CD4-positive, alpha-beta T cell treated with Interferon gamma for 1 hour (primary cell): Measurements from ENCODE around the gene AZU1.

Experiments
- DNase-seq: peaks from one replicate; pipeline ENCODE4 v3.0.0-alpha.2; 2020

The AZU1 gene

DNA sequence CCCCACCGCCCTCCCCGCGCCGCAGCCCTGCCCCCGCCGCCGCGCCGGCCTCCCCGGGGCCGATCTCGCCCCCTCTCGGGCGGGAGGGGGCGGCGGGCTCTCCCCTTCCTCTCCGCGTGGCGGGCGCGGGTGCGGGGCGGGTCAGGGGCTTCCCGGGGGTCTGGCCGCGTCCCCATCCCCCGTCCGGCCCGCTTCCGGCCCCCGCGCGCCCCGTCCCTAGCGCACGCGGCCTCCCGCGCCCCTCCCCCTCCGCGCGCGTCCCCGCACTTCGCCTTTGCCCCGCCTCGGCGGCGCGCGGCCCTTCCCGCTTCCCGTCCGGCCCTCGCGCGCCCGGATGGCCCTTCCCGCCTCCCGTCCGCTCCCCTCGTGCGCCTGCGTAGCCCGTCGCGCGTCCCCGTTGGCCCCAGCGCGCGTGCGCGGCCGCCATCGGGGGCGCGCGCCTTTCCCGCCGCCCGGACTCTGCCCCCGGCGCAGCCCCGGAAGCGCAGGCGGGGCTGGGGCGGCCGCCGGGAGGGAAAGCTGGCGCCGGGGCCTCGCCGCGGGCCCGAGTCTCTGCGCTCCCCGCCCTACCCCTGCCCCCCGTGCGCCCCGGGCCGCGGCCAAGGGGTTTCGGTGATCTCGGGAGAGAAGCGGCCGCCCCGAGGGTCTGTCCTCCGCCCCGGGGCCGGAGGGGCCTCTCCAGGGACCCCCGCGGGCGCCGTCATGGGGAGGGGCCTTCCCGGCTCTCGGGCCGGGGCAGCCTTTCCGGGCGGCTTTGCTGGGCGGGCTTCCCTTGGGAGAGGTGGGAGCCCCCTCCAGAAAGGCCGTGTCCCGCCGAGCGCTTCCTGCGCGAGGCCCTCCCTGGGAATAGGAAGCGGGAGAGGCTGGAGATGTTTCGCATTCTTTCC is 29.9 kb upstream of the AZU1 start:
- peak; percentile 89 for DNase-seq

DNA sequence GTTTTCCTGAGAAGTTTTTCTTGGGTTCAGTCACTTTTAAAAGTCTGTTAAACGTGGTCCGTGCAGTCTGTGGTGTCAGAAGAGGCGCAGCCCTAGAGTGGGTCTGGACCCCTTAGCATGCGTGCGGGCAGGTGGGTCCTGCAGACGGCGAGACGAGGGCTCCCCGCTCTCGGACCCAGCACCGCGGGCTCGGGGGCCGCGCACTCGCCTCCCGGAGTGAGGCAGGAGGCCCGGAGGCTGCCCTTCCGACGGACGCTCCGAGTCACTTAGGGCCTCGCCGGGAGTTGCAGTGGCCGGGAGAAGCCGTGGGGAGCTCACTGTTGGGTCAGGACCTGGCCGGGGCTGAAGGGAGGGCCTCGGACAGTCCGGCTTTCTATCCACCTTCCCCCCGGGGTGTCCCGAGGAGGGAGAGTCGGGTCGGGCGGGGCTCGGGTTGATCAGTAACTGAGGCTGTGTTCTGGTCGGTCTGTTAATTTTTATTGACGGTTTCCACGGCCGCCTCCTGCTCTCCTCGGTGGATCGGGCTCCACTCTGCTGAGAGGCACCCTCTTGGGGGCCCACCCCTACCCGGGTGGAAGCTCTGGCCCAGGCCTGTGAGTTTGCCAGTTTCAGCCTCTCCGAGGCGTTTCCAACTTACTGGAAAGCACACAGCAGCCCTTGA is 29.1 kb upstream of the AZU1 start:
- DNase-seq = no peak

DNA sequence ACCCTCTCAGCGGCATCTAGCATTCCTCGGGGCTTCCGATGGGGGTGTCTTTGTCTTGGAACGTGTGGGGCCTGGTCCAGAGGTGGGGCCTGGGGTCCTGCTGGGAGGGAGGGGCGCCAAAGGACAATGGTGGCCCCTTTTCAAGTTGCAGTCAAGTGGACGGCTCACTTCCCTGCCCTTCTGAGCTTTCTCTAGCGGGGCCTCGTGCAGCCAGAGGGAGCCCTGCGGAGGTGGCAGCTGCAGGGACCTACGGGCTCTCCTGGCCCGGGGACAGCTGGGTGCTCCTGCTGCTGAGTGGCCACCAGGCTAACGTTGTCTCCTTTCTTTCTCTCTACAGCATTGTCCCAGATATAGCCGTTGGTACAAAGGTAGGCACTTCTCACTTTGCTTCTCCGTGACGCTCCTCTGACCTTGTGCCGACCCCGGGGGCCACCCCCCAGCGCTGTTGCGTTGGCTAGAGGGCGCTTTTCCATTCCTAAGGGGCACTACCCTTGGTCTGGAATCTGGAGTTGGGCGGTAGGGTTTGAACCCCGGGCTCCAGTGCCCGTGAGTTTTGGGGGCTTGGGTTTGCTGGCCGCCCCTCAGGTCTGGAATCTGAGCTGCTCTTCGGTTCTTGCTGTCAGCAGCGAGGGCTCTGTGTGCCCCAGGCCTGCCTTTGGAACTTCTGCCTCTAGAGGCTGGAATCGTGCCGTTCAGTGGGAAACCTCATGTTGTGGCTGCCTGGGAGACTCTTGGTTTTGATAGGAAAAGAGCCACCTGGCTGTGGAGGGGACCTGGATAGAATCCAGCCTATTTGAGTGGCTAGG is 28.4 kb upstream of the AZU1 start:
- DNase-seq = no peak

DNA sequence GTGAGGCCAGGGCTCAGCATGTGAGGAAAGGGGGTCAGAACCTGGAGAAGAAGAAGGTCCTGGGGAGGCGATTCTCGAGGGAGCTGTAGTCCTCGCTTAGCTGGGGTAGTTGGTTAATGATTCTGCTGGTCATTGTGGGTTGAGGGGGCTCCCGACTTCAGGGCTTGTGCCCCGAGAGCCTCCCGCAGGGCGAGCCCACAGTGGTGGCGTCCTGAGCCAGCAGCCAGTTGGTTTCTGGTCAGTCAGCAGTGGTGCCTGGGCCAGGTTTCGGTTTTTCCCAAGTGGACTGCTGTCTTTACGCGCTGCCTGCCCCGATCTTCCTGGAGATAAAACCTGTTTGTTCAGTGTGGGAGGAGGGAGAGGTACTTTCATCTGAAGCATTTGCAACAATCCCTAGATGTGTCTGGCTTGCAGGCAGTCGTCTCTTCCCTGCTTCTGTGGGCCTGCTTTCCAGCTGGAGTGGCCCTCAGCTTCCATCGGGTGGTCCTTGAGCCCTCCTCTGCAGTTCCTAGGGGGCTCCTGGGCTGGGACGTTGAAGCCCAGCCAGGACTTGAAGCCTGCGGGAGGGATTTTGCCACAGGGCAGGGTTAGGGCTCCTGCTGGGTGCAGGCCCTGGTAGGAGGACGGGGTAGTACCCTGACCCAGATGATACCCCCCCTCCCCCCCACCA is 27.1 kb upstream of the AZU1 start:
- DNase-seq = no peak

DNA sequence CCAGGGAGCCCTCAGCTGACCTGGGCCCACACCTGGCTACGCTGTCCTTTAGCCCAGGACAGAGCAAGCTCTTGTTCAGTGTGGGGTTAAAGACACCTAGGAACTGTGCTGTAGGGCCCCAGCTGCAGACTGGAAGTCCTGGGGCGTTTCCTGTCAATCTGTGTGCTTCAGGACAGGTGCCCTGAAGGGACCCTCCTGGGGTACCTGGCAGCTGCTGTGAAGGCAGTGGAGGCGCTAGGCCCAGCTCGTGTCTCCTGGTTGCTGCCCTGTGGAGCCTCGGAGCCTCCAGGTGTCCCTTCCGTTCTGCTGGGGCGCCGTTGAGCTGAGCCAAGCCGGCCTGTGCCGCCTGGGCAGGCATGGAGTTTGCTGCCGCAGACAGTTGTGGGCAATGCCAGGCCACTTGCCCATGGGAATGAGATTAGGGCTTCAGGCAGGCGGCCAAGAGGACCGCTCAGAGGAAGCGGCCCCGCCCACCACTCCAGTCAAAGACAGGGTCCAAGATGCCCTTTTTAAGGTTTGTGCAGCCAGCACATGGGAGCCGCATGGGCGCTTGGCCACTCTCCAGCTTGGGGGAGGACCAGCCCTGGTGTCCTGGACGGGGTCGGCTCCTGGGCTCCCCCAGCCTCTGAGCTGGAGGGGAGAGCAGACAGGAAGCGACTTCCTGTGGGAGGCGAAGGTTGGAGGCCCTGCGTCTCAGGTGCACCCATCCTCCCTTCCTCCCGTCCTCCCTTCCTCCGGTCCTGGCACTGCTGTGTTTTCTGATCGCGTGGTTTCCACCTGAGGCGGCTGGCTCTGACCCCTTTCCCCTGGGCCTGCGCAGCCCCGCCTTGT is 26.4 kb upstream of the AZU1 start:
- no peak for DNase-seq

DNA sequence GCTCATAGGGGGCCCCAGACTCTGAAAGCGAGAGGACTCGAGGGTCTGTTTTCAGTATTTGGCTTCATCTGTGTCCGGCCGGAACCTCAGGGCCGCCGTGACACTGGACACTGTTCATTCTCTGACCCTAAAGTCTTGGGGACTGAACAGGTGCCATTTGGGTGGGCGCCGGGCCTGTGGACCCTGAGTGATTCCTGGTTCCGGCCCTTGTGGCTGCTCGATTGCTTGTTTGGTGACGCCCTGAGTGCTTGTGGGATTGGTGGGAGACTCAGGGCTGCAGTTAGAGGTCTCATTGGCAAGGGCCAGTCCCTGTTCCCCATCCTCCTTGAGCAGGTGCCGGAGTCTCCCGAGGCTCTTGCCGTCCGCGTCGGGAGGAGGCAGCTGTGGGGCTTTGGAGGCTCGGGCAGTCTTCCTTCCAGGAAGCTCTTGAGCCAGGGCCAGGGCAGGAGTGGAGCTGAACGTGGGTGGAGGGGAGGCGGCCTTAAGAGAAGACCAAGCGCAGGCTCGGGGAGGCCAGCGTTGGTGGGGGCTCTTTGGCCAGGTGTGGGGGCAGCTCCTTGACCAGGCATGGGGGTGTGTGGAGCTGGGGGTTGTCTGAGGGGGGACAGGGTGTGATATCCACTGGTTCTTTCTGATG is 25.7 kb upstream of the AZU1 start:
- DNase-seq = no peak

DNA sequence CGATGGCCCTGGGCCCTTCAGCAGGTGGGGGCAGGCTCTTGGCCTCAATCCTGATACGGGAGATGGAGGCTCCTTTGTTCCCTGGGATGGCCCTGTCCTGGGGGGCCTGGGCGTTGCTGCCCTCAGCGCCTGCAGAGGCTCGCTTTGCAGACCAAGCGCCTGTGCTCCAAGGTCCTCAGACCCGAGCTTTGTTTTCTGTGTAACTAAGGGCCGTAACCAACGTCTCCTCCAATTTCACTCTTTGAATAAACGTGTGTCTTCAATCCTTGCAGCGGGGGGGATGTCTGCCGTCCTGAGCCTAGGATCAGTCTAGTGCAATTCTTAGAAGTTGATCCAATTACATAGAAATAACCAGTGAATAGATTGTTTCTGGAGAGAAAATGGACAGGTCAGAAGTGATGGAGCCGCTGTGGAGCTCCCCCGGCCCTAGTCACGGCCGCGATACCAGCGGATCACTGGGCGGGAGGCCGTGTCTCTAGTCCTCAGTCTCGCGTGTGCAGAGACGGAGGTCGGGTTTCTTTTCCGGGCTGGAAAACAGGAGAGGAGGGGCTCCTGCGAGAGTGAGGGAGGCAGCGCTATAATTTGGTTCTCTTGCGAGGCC is 25.0 kb upstream of the AZU1 start:
- no peak for DNase-seq

DNA sequence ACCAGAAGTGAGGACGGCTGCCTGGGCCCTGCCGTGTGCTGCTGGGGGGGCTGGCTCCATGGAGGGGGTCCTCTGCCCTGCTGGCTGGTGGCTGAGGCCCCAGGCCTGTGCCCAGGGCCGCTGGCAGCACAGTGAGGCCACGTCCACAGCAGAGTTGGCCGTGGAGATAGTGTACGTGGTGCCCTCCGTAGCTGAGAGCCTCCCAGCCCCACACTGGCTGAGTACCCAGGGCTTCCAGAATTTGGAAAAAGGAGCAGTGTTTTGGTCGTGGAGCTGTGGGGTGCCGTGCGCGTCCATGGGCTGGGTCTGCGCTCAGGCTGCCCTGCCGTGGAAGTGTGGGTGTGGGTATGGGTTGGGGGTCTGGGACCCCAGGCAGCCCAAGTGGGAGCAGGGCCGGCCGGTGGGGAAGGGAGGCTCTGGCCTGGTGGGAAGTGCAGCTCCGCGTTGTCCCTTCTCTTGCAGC is 24.5 kb upstream of the AZU1 start:
- no peak for DNase-seq

DNA sequence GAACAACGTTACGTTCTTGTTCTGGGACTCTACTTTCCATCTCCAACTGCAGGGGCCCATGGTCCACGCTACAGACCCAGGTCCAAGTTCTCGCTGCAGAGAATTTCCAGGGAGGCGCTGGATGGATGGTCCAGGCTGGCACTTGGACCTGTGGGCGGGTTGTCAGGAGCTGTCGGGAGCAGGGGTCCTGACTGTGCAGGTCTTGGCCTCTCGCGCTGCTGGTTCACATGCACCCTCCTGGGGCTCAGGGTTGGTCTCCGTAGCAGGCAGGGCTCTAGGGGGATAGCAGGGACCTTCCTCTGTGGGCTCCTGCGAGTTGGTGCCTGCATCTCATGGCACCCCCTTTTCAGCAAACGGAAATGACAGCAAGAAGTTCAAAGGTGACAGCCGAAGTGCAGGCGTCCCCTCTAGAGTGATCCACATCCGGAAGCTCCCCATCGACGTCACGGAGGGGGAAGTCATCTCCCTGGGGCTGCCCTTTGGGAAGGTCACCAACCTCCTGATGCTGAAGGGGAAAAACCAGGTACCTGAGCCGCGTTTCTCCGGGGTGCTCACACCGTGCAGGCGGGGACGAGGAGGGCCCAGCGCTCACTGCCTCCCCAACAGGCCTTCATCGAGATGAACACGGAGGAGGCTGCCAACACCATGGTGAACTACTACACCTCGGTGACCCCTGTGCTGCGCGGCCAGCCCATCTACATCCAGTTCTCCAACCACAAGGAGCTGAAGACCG is 23.8 kb upstream of the AZU1 start:
- DNase-seq = no peak

DNA sequence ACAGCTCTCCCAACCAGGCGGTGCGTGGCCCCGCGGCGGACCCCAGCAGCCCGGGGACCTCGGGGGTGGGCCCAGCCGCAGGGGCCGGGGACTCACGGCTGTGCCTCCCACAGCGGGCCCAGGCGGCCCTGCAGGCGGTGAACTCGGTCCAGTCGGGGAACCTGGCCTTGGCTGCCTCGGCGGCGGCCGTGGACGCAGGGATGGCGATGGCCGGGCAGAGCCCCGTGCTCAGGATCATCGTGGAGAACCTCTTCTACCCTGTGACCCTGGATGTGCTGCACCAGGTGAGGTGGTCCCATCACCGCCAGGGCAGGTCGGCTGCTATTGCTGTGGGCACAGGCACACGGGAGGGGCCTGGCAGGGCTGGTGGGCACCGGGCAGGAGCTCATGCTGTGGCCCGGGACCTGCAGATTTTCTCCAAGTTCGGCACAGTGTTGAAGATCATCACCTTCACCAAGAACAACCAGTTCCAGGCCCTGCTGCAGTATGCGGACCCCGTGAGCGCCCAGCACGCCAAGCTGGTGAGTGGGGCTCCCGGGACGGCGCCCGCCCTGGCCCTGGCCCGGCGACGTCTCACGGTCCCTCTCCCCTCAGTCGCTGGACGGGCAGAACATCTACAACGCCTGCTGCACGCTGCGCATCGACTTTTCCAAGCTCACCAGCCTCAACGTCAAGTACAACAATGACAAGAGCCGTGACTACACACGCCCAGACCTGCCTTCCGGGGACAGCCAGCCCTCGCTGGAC is 23.0 kb upstream of the AZU1 start:
- DNase-seq = no peak

DNA sequence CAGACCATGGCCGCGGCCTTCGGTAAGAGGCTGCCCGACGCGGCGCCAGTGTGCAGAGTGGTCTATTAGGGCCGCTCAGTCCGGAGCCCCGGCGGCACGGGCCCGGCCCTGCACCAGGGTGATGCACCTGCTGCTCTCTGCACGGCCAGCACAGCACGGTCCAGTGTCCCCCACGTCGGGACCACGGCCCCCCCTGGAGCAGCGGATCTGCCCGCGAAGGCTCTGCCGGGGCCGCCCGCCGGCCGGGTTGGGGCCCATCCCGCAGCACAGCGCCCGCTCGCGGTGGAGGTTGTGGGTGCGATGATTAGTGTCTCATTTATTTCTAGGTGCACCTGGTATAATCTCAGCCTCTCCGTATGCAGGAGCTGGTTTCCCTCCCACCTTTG is 22.5 kb upstream of the AZU1 start:
- no peak for DNase-seq

DNA sequence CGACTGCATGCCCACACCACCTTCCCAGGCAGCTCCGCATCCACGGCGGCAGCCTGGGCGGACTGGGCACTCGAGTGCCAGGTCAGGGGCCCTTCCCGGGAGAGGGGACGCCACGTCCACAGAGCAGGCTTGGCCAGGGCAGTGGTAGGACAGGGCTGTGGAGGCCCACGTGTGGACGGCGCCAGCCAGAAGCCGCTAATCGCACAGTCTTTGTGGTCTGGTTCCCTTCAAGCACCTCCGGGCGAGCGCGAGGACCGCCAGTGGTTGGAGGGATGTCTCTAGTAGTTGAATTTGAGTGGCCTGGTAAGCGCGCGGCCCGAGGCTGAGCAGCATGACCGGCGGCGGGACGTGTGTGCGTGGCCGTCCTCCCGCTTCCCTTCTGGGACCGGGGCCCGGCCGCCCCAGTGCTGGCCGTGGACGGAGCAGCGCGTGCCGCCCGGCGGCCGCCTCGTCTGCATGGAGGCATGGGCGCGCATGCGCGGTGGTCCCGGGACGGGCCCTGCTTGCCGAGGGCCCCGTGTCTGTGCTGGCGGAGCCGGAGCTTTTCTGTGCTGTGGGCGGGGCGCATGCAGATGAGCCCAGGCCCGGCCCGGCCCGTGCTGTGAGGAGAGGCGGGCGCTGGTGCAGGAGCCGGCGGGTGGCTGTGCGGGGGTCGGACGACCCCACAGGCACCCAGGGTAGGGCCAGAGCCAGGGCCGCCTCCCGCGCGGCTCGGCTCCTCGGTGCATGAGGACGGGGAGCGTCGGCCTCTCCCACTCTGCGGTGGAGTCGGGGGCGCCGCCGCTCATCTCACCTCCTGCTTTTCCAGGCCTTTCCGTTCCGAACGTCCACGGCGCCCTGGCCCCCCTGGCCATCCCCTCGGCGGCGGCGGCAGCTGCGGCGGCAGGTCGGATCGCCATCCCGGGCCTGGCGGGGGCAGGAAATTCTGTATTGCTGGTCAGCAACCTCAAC is 21.8 kb upstream of the AZU1 start:
- DNase-seq = no peak

DNA sequence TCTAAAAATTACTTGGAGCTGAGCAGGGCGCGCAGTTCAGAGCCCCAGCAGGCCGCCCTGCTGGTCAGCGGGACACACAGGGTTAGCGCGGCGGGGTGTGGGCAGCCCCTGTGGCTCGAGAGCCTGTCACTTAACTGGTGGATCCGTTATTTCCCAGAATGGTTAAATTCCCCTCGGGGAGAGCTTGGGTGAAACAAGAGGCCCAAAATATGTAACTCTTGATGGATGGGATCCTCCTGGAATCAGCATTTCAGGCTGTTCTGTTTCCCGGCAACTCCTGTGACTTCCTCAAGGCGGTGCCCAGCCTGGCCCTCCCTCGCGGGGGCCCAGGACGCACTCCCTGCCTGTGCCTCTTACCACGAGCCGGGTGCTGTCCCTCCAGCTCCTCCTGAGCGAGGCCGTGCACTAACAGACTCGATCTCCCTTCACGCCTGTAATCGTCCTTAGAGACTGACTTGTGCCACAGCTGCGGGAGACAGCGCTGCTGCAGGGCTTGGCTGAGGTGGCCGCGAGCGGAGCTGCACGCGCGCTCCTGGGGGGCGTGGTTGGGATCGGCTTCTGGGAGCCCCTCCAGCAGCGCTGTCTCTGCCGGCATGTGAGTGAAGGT is 20.7 kb upstream of the AZU1 start:
- DNase-seq = no peak

DNA sequence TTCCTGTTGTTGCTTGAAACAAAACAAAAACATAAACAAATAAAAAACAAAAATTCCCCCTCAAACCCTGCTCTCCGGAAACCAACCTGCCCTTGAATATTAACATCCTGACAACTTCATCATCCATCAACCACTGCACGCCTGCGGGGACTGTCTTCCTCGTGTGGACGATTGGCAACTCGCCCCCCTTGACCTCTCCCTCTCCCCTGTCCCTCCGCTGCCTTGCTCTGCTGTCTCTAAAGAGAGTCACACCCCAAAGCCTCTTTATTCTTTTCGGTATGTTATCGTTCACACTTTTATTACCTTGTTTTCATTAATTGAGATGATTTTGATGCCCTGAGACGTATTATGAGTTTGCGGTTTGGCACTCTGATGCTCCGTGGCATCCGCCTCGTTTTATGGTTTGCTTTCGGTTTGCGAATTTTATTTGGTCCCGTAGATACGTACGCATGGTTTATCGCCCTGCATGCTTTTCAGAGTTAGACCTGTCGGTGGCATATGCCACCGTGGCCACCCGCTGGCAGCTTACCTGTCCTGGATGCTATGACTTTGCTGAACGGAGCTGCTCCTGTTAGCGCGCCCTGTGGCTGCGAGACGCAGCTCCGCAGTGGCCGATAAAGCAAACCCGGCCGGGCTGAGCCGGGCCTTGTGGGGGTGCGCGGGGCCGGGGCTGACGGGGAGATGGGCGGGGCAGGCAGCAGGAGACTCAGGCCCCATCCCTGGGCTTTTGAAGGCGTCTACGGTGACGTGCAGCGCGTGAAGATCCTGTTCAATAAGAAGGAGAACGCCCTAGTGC is 19.8 kb upstream of the AZU1 start:
- no peak for DNase-seq

DNA sequence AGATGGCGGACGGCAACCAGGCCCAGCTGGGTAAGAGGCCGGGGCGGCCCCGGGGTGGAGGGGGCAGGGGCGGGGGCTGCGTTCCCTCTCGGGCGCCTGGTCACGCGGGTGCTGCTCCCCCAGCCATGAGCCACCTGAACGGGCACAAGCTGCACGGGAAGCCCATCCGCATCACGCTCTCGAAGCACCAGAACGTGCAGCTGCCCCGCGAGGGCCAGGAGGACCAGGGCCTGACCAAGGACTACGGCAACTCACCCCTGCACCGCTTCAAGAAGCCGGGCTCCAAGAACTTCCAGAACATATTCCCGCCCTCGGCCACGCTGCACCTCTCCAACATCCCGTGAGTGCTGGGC is 19.2 kb upstream of the AZU1 start:
- DNase-seq = no peak

DNA sequence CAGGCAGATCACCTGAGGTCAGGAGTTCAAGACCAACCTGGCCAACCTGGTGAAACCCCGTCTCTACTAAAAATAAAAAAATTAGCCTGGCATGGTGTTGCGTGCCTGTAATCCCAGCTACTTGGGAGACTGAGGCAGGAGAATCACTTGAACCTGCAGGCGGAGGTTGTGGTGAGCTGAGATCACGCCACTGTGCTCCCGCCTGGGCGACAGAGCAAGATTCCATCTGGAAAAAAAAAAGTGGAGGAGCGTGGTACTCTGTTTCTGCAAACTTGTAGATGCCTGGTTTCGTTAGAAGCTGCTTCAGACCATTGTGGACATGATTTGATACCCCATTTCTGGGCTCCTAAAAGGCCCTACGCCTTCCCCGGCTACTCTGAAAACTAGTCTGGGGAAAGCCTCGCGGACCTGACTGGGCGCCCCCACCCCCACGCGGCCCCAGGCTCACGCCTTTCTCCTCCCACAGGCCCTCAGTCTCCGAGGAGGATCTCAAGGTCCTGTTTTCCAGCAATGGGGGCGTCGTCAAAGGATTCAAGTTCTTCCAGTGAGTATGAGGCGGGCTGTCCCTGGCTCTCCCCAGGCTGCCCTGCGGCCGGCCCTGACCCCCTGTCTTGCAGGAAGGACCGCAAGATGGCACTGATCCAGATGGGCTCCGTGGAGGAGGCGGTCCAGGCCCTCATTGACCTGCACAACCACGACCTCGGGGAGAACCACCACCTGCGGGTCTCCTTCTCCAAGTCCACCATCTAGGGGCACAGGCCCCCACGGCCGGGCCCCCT is 17.4 kb upstream of the AZU1 start:
- DNase-seq = no peak
